Measurements from ENCODE around the gene TMEM25. TPM values are rescaled to one million over a fixed set of nuclear protein-coding genes. Genes with fewer than 3 reads are reported as not detected.

Gene TMEM25
- total and polyA plus RNA-seq, 7 experiments from 2014 or later: 12.1 to 32.8 (median 27.6) TPM

DNA sequence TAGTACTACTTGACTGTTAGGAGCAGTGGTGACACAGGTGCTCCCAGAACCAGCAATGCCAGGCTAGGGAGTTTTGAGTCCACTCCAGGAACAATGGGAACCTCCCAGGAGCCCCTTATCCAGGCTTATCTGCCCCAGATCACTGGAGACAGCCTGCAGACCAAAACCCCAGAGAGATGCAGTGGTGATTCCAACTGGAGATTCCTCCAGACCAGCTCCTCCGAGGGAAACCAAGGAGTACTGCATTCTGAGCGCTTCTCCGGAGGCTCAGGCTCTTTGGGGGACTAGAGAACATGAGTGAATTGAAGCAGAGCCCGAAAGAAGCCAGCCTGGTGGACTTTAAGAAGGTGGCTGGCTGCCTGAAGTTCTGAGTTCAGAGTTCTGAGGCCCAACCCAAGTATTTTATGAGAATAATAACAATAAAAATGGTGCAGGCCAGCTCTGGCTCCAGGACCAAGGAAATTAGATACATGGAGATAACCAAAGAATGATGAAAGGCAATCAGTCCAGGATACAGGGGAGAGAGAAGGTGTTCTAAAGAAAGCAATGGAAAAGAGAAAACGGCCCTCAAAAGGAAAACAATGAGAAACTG, 1.3 kb upstream of the TMEM25 start:
- H3K27ac ChIP-seq (ENCODE audit: low read depth, low read length): peak overlapping the region; percentile 83
- H3K27me3 Mint-ChIP-seq: peaks cover 0 to 3% (median 0%) of the 10 kb centered on the region in 5 donors
- ATAC-seq (no peak), DNase-seq (no peak)
- H3K36me3 ChIP-seq (ENCODE audit: control insufficient read depth in 2 of 3, insufficient read depth in 3 of 3, low read length in 3 of 3): peaks cover 0 to 25% (median 0%) of the 10 kb centered on the region in 3 experiments
- H3K4me3 Mint-ChIP-seq: peak overlapping the region; percentile 92 to 99 (median 94)
- H3K36me3 Mint-ChIP-seq: peaks cover 0 to 6% (median 0%) of the 10 kb centered on the region in 5 donors
- CTCF ChIA-PET: interaction anchor here (0.6 kb wide), 1 partner anchor 240 kb away, joined by 3 read pairs; no protein-coding TSS in a partner anchor
- POLR2A ChIA-PET: interaction anchor here (1.0 to 1.4 kb wide), 6 partner anchors 12 to 94 kb away, joined by 3 to 4 read pairs (median 3); partner anchors contain the start of gene KMT2A
- H3K9me3 Mint-ChIP-seq: peaks cover 0 to 6% (median 0%) of the 10 kb centered on the region in 11 donors
- no peaks in the 10 kb centered on the region for H3K27me3 ChIP-seq (ENCODE audit: control insufficient read depth in 2 of 2, insufficient read depth in 2 of 2, low read length in 2 of 2)
- peaks cover 27 to 54% (median 48%) of the 10 kb centered on the region in 7 donors for H3K4me1 Mint-ChIP-seq
- H3K4me3 ChIP-seq (ENCODE audit: low read length): peak overlapping the region; percentile 83
- H3K4me1 ChIP-seq (ENCODE audit: control insufficient read depth in 2 of 2, insufficient read depth in 2 of 2, low read length in 2 of 2): peaks cover 13 to 14% of the 10 kb centered on the region in 2 donors
- peak overlapping the region; percentile 54 to 96 (median 83) for H3K27ac Mint-ChIP-seq
- H3K9me3 ChIP-seq (ENCODE audit: control insufficient read depth in 2 of 3, low read length in 3 of 3): no peaks in the 10 kb centered on the region
- intact Hi-C loops (cut with micrococcal nuclease): loop anchor here (1.0 to 2.0 kb wide), 3 partner anchors 79 to 225 kb away; partner anchors contain the start of gene CD3E (in 1 of the 2)

GRCh38 chr11:118530180-118530682, 761 bp upstream of the TMEM25 start:
- ChIA-PET CTCF (interaction anchor here (0.6 kb wide), 1 partner anchor 241 kb away, joined by 3 read pairs; no protein-coding TSS in a partner anchor), POLR2A (interaction anchor here (0.6 to 1.4 kb wide), 9 partner anchors 11 to 256 kb away, joined by 3 to 4 read pairs (median 3); partner anchors contain the start of genes ARCN1 and KMT2A)
- intact Hi-C loops (cut with micrococcal nuclease): loop anchor here (1.0 to 2.0 kb wide), 3 partner anchors 79 to 225 kb away; partner anchors contain the start of gene CD3E (in 1 of the 2)
- Mint-ChIP-seq H3K9me3 (peaks cover 0 to 4% (median 0%) of the 10 kb centered on the region in 11 donors), H3K27ac (peak overlapping the region in 8 of 9 donors; percentile 71 to 96 (median 85)), H3K4me3 (peak overlapping the region; percentile 92 to 99 (median 94)), H3K4me1 (peaks cover 24 to 51% (median 45%) of the 10 kb centered on the region in 7 donors), H3K27me3 (peaks cover 0 to 3% (median 0%) of the 10 kb centered on the region in 5 donors), H3K36me3 (peaks cover 0 to 5% (median 0%) of the 10 kb centered on the region in 5 donors)
- H3K27me3 ChIP-seq (ENCODE audit: control insufficient read depth in 2 of 2, insufficient read depth in 2 of 2, low read length in 2 of 2): no peaks in the 10 kb centered on the region
- ATAC-seq (no peak), DNase-seq (no peak)
- peak overlapping the region; percentile 83 for H3K4me3 ChIP-seq (ENCODE audit: low read length)
- H3K27ac ChIP-seq (ENCODE audit: low read depth, low read length): peak overlapping the region; percentile 83
- H3K9me3 ChIP-seq (ENCODE audit: control insufficient read depth in 2 of 3, low read length in 3 of 3): no peaks in the 10 kb centered on the region
- H3K36me3 ChIP-seq (ENCODE audit: control insufficient read depth in 2 of 3, insufficient read depth in 3 of 3, low read length in 3 of 3): peaks cover 0 to 25% (median 0%) of the 10 kb centered on the region in 3 experiments
- H3K4me1 ChIP-seq (ENCODE audit: control insufficient read depth in 2 of 2, insufficient read depth in 2 of 2, low read length in 2 of 2): peaks cover 13 to 14% of the 10 kb centered on the region in 2 donors

DNA sequence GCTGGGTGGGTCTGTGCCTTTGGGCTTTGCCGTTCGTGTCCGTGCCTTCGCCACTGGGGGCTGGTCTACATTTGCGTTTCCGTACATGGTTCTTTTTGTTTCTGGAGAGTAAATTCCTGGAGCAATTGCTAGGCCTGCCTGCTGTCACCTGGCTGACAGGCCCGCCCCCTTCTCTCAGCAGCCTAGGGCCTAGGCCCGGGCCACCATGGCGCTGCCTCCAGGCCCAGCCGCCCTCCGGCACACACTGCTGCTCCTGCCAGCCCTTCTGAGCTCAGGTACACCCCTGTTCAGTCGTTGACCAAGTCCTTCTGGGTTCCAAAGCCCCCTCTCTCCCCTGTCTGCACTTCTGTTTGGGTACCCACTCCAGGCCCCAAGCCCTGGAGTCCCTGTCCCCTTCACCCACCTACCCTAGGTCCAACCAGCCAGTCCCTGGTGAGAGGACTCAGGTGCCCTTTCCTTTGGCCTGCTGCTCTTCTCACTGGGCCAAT, 649 bp downstream of the TMEM25 start:
- H3K9me3 ChIP-seq (ENCODE audit: control insufficient read depth in 2 of 3, low read length in 3 of 3): no peaks in the 10 kb centered on the region
- peak overlapping the region; percentile 91 to 99 (median 94) for H3K4me3 Mint-ChIP-seq
- ChIA-PET CTCF (no interaction called here), POLR2A (interaction anchor here (0.6 kb wide), 1 partner anchor 44 kb away, joined by 3 read pairs; no protein-coding TSS in a partner anchor)
- H3K4me1 ChIP-seq (ENCODE audit: control insufficient read depth in 2 of 2, insufficient read depth in 2 of 2, low read length in 2 of 2): peaks cover 13 to 14% of the 10 kb centered on the region in 2 donors
- peak overlapping the region; percentile 83 for H3K27ac ChIP-seq (ENCODE audit: low read depth, low read length)
- ATAC-seq: peak; percentile 24
- peaks cover 0 to 28% (median 0%) of the 10 kb centered on the region in 3 experiments for H3K36me3 ChIP-seq (ENCODE audit: control insufficient read depth in 2 of 3, insufficient read depth in 3 of 3, low read length in 3 of 3)
- H3K4me1 Mint-ChIP-seq: peaks cover 22 to 48% (median 44%) of the 10 kb centered on the region in 7 donors
- peaks cover 0 to 7% (median 0%) of the 10 kb centered on the region in 5 donors for H3K36me3 Mint-ChIP-seq
- peaks cover 0 to 4% (median 0%) of the 10 kb centered on the region in 11 donors for H3K9me3 Mint-ChIP-seq
- H3K27ac Mint-ChIP-seq: peak overlapping the region; percentile 76 to 96 (median 90)
- H3K4me3 ChIP-seq (ENCODE audit: low read length): peak overlapping the region; percentile 83
- no peaks in the 10 kb centered on the region for H3K27me3 ChIP-seq (ENCODE audit: control insufficient read depth in 2 of 2, insufficient read depth in 2 of 2, low read length in 2 of 2)
- H3K27me3 Mint-ChIP-seq: peaks cover 0 to 3% (median 0%) of the 10 kb centered on the region in 5 donors
- DNase-seq: no peak
- intact Hi-C loops (cut with micrococcal nuclease): loop anchor here (1.0 to 2.0 kb wide), 5 partner anchors 35 to 466 kb away; partner anchors contain the start of genes ARCN1 (in 1 of the 2) and CD3E (in 1 of the 2)

GRCh38 chr11:118532091-118532490, 1.1 kb downstream of the TMEM25 start:
- H3K36me3 Mint-ChIP-seq: peaks cover 0 to 7% (median 0%) of the 10 kb centered on the region in 5 donors
- H3K4me3 Mint-ChIP-seq: peak overlapping the region; percentile 91 to 99 (median 94)
- H3K9me3 ChIP-seq (ENCODE audit: control insufficient read depth in 2 of 3, low read length in 3 of 3): no peaks in the 10 kb centered on the region
- peaks cover 0 to 4% (median 0%) of the 10 kb centered on the region in 11 donors for H3K9me3 Mint-ChIP-seq
- ChIA-PET POLR2A (interaction anchor here (0.6 kb wide), 1 partner anchor 43 kb away, joined by 3 read pairs; no protein-coding TSS in a partner anchor), CTCF (no interaction called here)
- peak overlapping the region; percentile 83 for H3K4me3 ChIP-seq (ENCODE audit: low read length)
- H3K4me1 Mint-ChIP-seq: peaks cover 20 to 43% (median 39%) of the 10 kb centered on the region in 7 donors
- H3K36me3 ChIP-seq (ENCODE audit: control insufficient read depth in 2 of 3, insufficient read depth in 3 of 3, low read length in 3 of 3): peaks cover 0 to 32% (median 0%) of the 10 kb centered on the region in 3 experiments
- H3K27me3 ChIP-seq (ENCODE audit: control insufficient read depth in 2 of 2, insufficient read depth in 2 of 2, low read length in 2 of 2): no peaks in the 10 kb centered on the region
- DNase-seq: no peak
- H3K27ac ChIP-seq (ENCODE audit: low read depth, low read length): peak overlapping the region; percentile 83
- H3K4me1 ChIP-seq (ENCODE audit: control insufficient read depth in 2 of 2, insufficient read depth in 2 of 2, low read length in 2 of 2): peaks cover 13 to 14% of the 10 kb centered on the region in 2 donors
- peak overlapping the region in 8 of 9 donors; percentile 76 to 96 (median 90) for H3K27ac Mint-ChIP-seq
- ATAC-seq: no peak
- intact Hi-C loops (cut with micrococcal nuclease): no loop called here
- H3K27me3 Mint-ChIP-seq: peaks cover 0 to 3% (median 0%) of the 10 kb centered on the region in 5 donors

DNA sequence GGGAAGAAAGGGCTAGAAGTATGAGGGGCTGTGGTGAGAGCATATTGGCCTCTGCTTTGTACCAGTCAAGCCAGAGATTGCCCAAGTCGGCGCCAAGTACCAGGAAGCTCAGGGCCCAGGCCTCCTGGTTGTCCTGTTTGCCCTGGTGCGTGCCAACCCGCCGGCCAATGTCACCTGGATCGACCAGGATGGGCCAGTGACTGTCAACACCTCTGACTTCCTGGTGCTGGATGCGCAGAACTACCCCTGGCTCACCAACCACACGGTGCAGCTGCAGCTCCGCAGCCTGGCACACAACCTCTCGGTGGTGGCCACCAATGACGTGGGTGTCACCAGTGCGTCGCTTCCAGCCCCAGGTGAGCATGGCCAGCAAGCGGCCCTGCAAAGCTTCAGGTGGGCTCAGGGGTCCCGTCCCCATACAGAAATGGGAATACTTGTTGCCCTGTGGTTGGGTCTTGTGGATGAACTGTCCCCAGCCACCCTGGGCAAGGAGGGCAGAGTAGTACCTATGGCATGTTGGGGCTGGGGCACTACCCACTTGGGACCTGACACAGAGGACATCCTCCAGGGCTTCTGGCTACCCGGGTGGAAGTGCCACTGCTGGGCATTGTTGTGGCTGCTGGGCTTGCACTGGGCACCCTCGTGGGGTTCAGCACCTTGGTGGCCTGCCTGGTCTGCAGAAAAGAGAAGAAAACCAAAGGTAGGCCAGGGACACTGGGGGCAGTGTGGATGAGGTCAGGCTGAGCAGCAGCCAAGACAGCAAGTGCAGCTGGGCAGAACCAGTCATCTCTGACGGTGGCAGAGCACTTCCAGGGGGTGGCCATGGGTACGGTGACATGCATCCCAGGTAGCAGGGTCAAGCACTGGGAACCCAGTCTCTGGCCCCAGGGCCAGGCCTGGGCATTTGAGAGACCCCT, 2.1 kb downstream of the TMEM25 start:
- Mint-ChIP-seq H3K9me3 (peaks cover 0 to 4% (median 0%) of the 10 kb centered on the region in 11 donors), H3K4me3 (peak overlapping the region in 5 of 10 donors; percentile 94 to 99 (median 95)), H3K4me1 (peaks cover 16 to 33% (median 30%) of the 10 kb centered on the region in 7 donors), H3K27ac (peak overlapping the region in 2 of 9 donors; percentile 25 to 32), H3K36me3 (peaks cover 0 to 7% (median 0%) of the 10 kb centered on the region in 5 donors), H3K27me3 (peaks cover 0 to 3% (median 0%) of the 10 kb centered on the region in 5 donors)
- peaks cover 13 to 14% of the 10 kb centered on the region in 2 donors for H3K4me1 ChIP-seq (ENCODE audit: control insufficient read depth in 2 of 2, insufficient read depth in 2 of 2, low read length in 2 of 2)
- ChIA-PET CTCF (no interaction called here), POLR2A (interaction anchor here (0.7 kb wide), 1 partner anchor 664 kb away, joined by 3 read pairs; no protein-coding TSS in a partner anchor)
- no peak overlapping the region for H3K4me3 ChIP-seq (ENCODE audit: low read length)
- no peak overlapping the region for H3K27ac ChIP-seq (ENCODE audit: low read depth, low read length)
- H3K27me3 ChIP-seq (ENCODE audit: control insufficient read depth in 2 of 2, insufficient read depth in 2 of 2, low read length in 2 of 2): no peaks in the 10 kb centered on the region
- DNase-seq: no peak
- ATAC-seq: no peak
- H3K36me3 ChIP-seq (ENCODE audit: control insufficient read depth in 2 of 3, insufficient read depth in 3 of 3, low read length in 3 of 3): peaks cover 0 to 36% (median 0%) of the 10 kb centered on the region in 3 experiments
- intact Hi-C loops (cut with micrococcal nuclease): no loop called here
- H3K9me3 ChIP-seq (ENCODE audit: control insufficient read depth in 2 of 3, low read length in 3 of 3): no peaks in the 10 kb centered on the region
